DOHH2 (cell line): Measurements from ENCODE around the gene CUBN.

Experiments used
- H3F3A ChIP-seq: fragments of 200-600 bp; sonication (generic), shearing (Covaris generic); 2 replicates; pipeline ENCODE4 v1.6.0; 2016; ENCODE audit warnings: antibody characterized with exemption, mild to moderate bottlenecking; ENCODE audit not compliant: control insufficient read depth, insufficient read depth
- H3K27ac ChIP-seq: fragments of 200-600 bp; sonication (generic); 2 replicates; pipeline ENCODE4 v1.5.1; 2014; ENCODE audit warnings: low read depth, mild to moderate bottlenecking, low read length, moderate library complexity
- H3K27me3 ChIP-seq: fragments of 200-600 bp; sonication (generic); 2 replicates; pipeline ENCODE4 v1.6.1; 2014; ENCODE audit warnings: mild to moderate bottlenecking, low read length, mixed read lengths; ENCODE audit not compliant: control insufficient read depth
- H3K36me3 ChIP-seq: fragments of 200-600 bp; sonication (generic); 2 replicates; pipeline ENCODE4 v1.6.1; 2014; ENCODE audit warnings: mild to moderate bottlenecking, low read length, moderate library complexity, mixed read lengths; ENCODE audit not compliant: control insufficient read depth
- H3K4me1 ChIP-seq: fragments of 200-600 bp; sonication (generic); 2 replicates; pipeline ENCODE4 v1.6.1; 2014; ENCODE audit warnings: mild to moderate bottlenecking, low read length, mixed read lengths; ENCODE audit not compliant: control insufficient read depth
- H3K4me2 ChIP-seq: fragments of 200-600 bp; sonication (generic); 2 replicates; pipeline ENCODE4 v1.6.0; 2014; ENCODE audit warnings: mild to moderate bottlenecking, low read length, moderate library complexity
- H3K4me3 ChIP-seq: fragments of 200-600 bp; sonication (generic); 2 replicates; pipeline ENCODE4 v1.5.1; 2014; ENCODE audit warnings: mild to moderate bottlenecking, low read length, mixed read lengths
- H3K79me2 ChIP-seq: fragments of 200-600 bp; sonication (generic); 2 replicates; pipeline ENCODE4 v1.6.1; 2014; ENCODE audit warnings: mild to moderate bottlenecking, low read length, mixed read lengths; ENCODE audit not compliant: control insufficient read depth
- H3K9me2 ChIP-seq: fragments of 200-600 bp; sonication (generic); replicated peaks from 2 replicates; pipeline ENCODE4 v1.6.1; 2014; ENCODE audit warnings: mild to moderate bottlenecking, low read length, mixed read lengths; ENCODE audit not compliant: control insufficient read depth
- H3K9me3 ChIP-seq: fragments of 200-600 bp; sonication (generic); 2 replicates; pipeline ENCODE4 v1.6.1; 2014; ENCODE audit warnings: antibody characterized with exemption, low read length, mixed read lengths; ENCODE audit not compliant: control insufficient read depth, insufficient read depth
- H4K20me1 ChIP-seq: fragments of 200-600 bp; sonication (generic); 2 replicates; pipeline ENCODE4 v1.6.0; 2014; ENCODE audit warnings: low read depth, mild to moderate bottlenecking, antibody characterized with exemption, low read length, moderate library complexity; ENCODE audit not compliant: control insufficient read depth, insufficient read depth
- EZH2phosphoT487 ChIP-seq: fragments of 200-600 bp; sonication (generic); IDR thresholded peaks from 2 replicates; pipeline ENCODE4 v1.6.1; 2017; ENCODE audit warnings: borderline replicate concordance, mild to moderate bottlenecking, antibody characterized with exemption, low read length, moderate library complexity, mixed read lengths
- TF ChIP-seq, protein P1 (sequence below): fragments of 200-600 bp; sonication (generic); IDR thresholded peaks from one replicate; pipeline ENCODE4 v1.5.1; 2014; ENCODE audit warnings: antibody characterized with exemption, mild to moderate bottlenecking, low read depth, low read length; ENCODE audit not compliant: poor library complexity, severe bottlenecking

The CUBN gene

DNA sequence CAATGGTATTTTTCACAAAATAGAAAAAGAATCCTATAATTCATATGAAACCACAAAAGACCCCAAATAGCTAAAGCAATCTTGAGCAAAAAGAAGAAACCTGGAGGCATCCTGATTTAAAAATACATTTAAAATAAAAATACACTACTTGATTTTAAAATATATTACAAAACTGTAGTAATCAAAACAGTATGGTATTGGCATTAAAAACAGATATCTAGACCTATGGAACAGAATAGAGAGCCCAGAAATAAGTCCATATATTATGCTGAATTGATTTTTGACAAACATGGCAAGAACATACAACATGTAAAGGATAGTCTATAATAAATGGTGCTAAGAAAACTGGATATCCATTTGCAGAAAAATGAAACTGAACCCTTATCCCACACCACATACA lies 34.8 kb downstream of the CUBN start:
- Histone ChIP-seq H3K9me2 (no peaks in the 10 kb centered on the region), H3K36me3 (no peaks in the 10 kb centered on the region), H3F3A (no peaks in the 10 kb centered on the region), H3K9me3 (peaks cover 3% of the 10 kb centered on the region; the same call in 1 of the 2 replicates), H3K4me1 (no peaks in the 10 kb centered on the region), H3K79me2 (no peaks in the 10 kb centered on the region), H4K20me1 (no peaks in the 10 kb centered on the region), H3K4me2 (no peak overlapping the region), H3K27ac (no peak overlapping the region), H3K4me3 (no peak overlapping the region), H3K27me3 (no peaks in the 10 kb centered on the region)
- TF ChIP-seq, protein P1, sequence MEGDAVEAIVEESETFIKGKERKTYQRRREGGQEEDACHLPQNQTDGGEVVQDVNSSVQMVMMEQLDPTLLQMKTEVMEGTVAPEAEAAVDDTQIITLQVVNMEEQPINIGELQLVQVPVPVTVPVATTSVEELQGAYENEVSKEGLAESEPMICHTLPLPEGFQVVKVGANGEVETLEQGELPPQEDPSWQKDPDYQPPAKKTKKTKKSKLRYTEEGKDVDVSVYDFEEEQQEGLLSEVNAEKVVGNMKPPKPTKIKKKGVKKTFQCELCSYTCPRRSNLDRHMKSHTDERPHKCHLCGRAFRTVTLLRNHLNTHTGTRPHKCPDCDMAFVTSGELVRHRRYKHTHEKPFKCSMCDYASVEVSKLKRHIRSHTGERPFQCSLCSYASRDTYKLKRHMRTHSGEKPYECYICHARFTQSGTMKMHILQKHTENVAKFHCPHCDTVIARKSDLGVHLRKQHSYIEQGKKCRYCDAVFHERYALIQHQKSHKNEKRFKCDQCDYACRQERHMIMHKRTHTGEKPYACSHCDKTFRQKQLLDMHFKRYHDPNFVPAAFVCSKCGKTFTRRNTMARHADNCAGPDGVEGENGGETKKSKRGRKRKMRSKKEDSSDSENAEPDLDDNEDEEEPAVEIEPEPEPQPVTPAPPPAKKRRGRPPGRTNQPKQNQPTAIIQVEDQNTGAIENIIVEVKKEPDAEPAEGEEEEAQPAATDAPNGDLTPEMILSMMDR, result no peak
- no peak for TF ChIP-seq EZH2phosphoT487

DNA sequence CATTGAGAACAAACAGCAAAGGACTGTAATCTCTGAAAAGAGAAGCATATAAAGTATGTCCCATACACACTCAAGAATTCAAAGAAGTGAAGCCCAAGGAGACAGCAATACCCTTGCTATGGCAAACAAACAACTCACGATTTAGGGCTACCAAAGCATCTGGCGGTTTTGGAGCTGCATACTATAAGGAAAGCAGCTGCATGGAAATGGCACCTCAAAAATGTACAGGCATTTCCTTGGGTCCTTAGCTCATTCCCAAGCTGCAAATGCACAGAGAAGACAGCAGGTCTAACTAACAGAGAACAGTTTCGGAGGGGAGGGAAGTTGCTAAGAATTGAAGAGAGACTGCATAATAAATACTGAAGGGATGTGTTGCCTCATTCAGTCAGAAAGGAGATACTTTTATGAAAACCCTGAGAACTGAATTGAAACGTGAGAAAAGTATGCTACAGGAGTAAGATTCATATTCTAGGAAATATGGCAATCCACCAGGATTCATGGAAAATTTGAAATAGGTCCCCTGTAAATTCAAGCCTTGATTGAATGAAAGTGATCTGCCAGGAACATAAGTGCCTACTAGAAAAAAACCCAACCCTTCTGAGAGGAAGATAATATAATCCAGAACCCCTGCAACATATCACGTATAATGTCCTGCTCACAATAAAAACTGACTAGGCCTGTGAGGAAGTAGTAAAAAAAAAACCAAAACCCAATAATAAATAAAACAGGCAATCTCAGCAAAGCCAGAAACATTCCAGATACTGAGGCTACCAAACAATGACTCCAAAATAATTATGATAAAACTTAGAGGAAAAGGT lies 36.4 kb downstream of the CUBN start:
- H3K36me3 ChIP-seq, result no peaks in the 10 kb centered on the region
- H4K20me1 ChIP-seq, result no peaks in the 10 kb centered on the region
- TF ChIP-seq, protein P1, result no peak
- TF ChIP-seq EZH2phosphoT487, result no peak
- H3K27ac ChIP-seq, result no peak overlapping the region
- no peaks in the 10 kb centered on the region for H3F3A ChIP-seq
- H3K4me3 ChIP-seq, result no peak overlapping the region
- no peaks in the 10 kb centered on the region for H3K27me3 ChIP-seq
- H3K79me2 ChIP-seq, result no peaks in the 10 kb centered on the region
- peaks cover 3% of the 10 kb centered on the region; the same call in 1 of the 2 replicates for H3K9me3 ChIP-seq
- H3K9me2 ChIP-seq, result no peaks in the 10 kb centered on the region
- no peaks in the 10 kb centered on the region for H3K4me1 ChIP-seq
- no peak overlapping the region for H3K4me2 ChIP-seq

DNA sequence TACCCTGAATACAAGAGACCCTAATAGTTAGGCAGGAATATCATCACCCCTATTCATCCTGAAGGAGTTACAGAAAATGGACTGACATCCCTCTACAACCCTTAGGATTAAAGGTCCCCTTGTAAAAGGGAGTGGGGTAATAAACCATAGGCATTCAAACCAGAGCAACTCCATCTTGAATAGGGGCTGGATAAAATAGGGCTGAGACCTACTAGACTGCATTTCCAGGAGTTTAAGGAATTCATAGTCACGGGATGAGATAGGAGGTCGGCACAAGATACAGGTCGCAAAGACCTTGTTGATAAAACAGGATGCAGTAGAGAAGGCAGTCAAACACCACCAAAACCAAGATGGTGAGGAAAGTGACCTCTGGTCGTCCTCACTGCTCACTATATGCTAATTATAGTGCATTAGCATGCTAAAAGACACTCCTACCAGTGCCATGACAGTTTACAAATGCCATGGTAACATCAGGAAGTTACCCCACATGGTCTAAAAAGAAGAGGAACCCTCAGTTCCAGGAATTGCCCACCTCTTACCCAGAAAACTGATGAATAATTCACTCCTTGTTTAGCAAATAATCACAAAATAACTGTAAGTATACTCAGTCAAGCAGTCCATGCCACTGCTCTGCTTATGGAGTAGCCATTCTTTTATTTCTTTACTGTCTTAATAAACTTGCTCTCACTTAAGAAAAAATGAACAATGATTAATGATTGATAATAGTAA lies 37.2 kb downstream of the CUBN start:
- no peak overlapping the region for H3K27ac ChIP-seq

More for the DNA sequence above, 37.2 kb downstream of the CUBN start:
- H3K4me1 ChIP-seq, result no peaks in the 10 kb centered on the region
- no peaks in the 10 kb centered on the region for H3K36me3 ChIP-seq
- peaks cover 3% of the 10 kb centered on the region; the same call in 1 of the 2 replicates for H3K9me3 ChIP-seq
- H3K9me2 ChIP-seq, result no peaks in the 10 kb centered on the region
- no peaks in the 10 kb centered on the region for H3K79me2 ChIP-seq
- no peaks in the 10 kb centered on the region for H4K20me1 ChIP-seq
- H3K4me3 ChIP-seq, result no peak overlapping the region
- no peak overlapping the region for H3K4me2 ChIP-seq
- H3K27me3 ChIP-seq, result no peaks in the 10 kb centered on the region
- no peak for TF ChIP-seq EZH2phosphoT487
- TF ChIP-seq, protein P1, result no peak
- no peaks in the 10 kb centered on the region for H3F3A ChIP-seq
